H9 (cell line): Measurements from ENCODE around the gene CARHSP1. TPM values are rescaled to one million over a fixed set of nuclear protein-coding genes. Genes with fewer than 3 reads are reported as not detected.

Experiments used
- DNase-seq: peaks from one replicate; pipeline ENCODE4 v3.0.0-alpha.2; 2017
- H2AFZ ChIP-seq: one replicate; pipeline ENCODE4 v1.6.1; 2013; ENCODE audit warnings: mild to moderate bottlenecking, low read length, control low read depth, moderate library complexity
- H2AK5ac ChIP-seq: 2 replicates; pipeline ENCODE4 v1.6.1; 2013; ENCODE audit warnings: low read length, control low read depth, mixed read lengths; ENCODE audit not compliant: insufficient read length
- H2BK120ac ChIP-seq: one replicate; pipeline ENCODE4 v1.6.1; 2013; ENCODE audit warnings: low read depth, mild to moderate bottlenecking, low read length, control low read depth, inconsistent platforms; ENCODE audit not compliant: poor library complexity, severe bottlenecking
- H2BK12ac ChIP-seq: 2 replicates; pipeline ENCODE4 v1.6.1; 2013; ENCODE audit warnings: low read length, control low read depth, mixed read lengths, low read depth; ENCODE audit not compliant: insufficient read length
- H2BK15ac ChIP-seq: 2 replicates; pipeline ENCODE4 v1.6.1; 2013; ENCODE audit warnings: low read depth, low read length, control low read depth
- H2BK20ac ChIP-seq: one replicate; pipeline ENCODE4 v1.6.1; 2013; ENCODE audit warnings: low read depth, mild to moderate bottlenecking, low read length, control low read depth, inconsistent platforms; ENCODE audit not compliant: poor library complexity, severe bottlenecking
- H2BK5ac ChIP-seq: 2 replicates; pipeline ENCODE4 v1.6.1; 2013; ENCODE audit warnings: low read length, control low read depth, mixed read lengths; ENCODE audit not compliant: insufficient read length
- H3K14ac ChIP-seq: 2 replicates; pipeline ENCODE4 v1.6.1; 2013; ENCODE audit warnings: low read length, control low read depth; ENCODE audit not compliant: insufficient read depth
- H3K18ac ChIP-seq: 2 replicates; pipeline ENCODE4 v1.6.1; 2013; ENCODE audit warnings: low read depth, mild to moderate bottlenecking, mixed read lengths, low read length, control low read depth; ENCODE audit not compliant: insufficient read length
- H3K23ac ChIP-seq: 2 replicates; pipeline ENCODE4 v1.6.1; 2013; ENCODE audit warnings: low read length, control low read depth, mixed read lengths, low read depth; ENCODE audit not compliant: insufficient read length
- H3K23me2 ChIP-seq: 2 replicates; pipeline ENCODE4 v1.6.1; 2013; ENCODE audit warnings: low read depth, mild to moderate bottlenecking, mixed read lengths, low read length, control low read depth; ENCODE audit not compliant: insufficient read length, poor library complexity, severe bottlenecking
- H3K27ac ChIP-seq: 2 replicates; pipeline ENCODE4 v1.5.1; 2013; ENCODE audit warnings: low read length, control low read depth, mixed read lengths, low read depth; ENCODE audit not compliant: insufficient read length
- H3K27me3 ChIP-seq: 2 replicates; pipeline ENCODE4 v1.6.1; 2013; ENCODE audit warnings: low read length, control low read depth, inconsistent platforms; ENCODE audit not compliant: insufficient read depth
- H3K4ac ChIP-seq: 2 replicates; pipeline ENCODE4 v1.6.1; 2013; ENCODE audit warnings: low read depth, mild to moderate bottlenecking, control low read depth, inconsistent platforms, low read length, moderate library complexity
- H3K4me1 ChIP-seq: 2 replicates; pipeline ENCODE4 v1.6.1; 2013; ENCODE audit warnings: low read length, control low read depth, inconsistent platforms; ENCODE audit not compliant: insufficient read depth
- H3K4me2 ChIP-seq: 2 replicates; pipeline ENCODE4 v1.6.1; 2013; ENCODE audit warnings: low read length, control low read depth, mixed read lengths; ENCODE audit not compliant: insufficient read length, insufficient read depth
- H3K56ac ChIP-seq: 2 replicates; pipeline ENCODE4 v1.6.1; 2013; ENCODE audit warnings: low read depth, mild to moderate bottlenecking, mixed read lengths, low read length, control low read depth; ENCODE audit not compliant: insufficient read length
- H3K79me1 ChIP-seq: 2 replicates; pipeline ENCODE4 v1.6.1; 2013; ENCODE audit warnings: low read depth, mild to moderate bottlenecking, moderate library complexity, low read length, control low read depth, inconsistent platforms; ENCODE audit not compliant: insufficient read depth, poor library complexity, severe bottlenecking
- H3K79me2 ChIP-seq: 2 replicates; pipeline ENCODE4 v1.6.1; 2013; ENCODE audit warnings: low read length, control low read depth, inconsistent platforms; ENCODE audit not compliant: insufficient read depth
- H3K9ac ChIP-seq: 2 replicates; pipeline ENCODE4 v1.6.1; 2013; ENCODE audit warnings: low read length, control low read depth, mixed read lengths; ENCODE audit not compliant: insufficient read length; ENCODE audit errors: extremely low read depth
- H3K9me3 ChIP-seq: one replicate; pipeline ENCODE4 v1.6.1; 2013; ENCODE audit warnings: low read depth, low read length, inconsistent platforms; ENCODE audit not compliant: control insufficient read depth
- H3T11ph ChIP-seq: one replicate; pipeline ENCODE4 v1.6.1; 2013; ENCODE audit warnings: mild to moderate bottlenecking, low read length, control low read depth, inconsistent platforms
- H4K20me1 ChIP-seq: one replicate; pipeline ENCODE4 v1.6.1; 2013; ENCODE audit not compliant: control insufficient read depth, insufficient read length, insufficient read depth
- H4K5ac ChIP-seq: 2 replicates; pipeline ENCODE4 v1.6.1; 2013; ENCODE audit warnings: low read depth, mild to moderate bottlenecking, mixed read lengths, low read length, control low read depth; ENCODE audit not compliant: insufficient read length
- H4K8ac ChIP-seq: replicated peaks from 2 replicates; pipeline ENCODE4 v1.6.1; 2013; ENCODE audit warnings: low read length, control low read depth, mixed read lengths, low read depth; ENCODE audit not compliant: insufficient read length
- H4K91ac ChIP-seq: 2 replicates; pipeline ENCODE4 v1.6.1; 2013; ENCODE audit warnings: low read depth, mild to moderate bottlenecking, moderate library complexity, mixed read lengths, low read length, control low read depth; ENCODE audit not compliant: insufficient read length
- H3K27ac Mint-ChIP-seq, 3 experiments: 2 replicates in 2 of 3; 3 replicates in 1 of 3; pipeline ENCODE4 v1.8.0; 2020 to 2021; ENCODE audit warnings: mixed read lengths in 3 of 3, mild to moderate bottlenecking in 1 of 3, moderate library complexity in 1 of 3
- H3K27me3 Mint-ChIP-seq: 2 replicates; pipeline ENCODE4 v1.8.0; 2021; ENCODE audit warnings: low read depth, mild to moderate bottlenecking, moderate library complexity, mixed read lengths
- H3K36me3 Mint-ChIP-seq, 3 experiments: 2 replicates in 2 of 3; 3 replicates in 1 of 3; pipeline ENCODE4 v1.8.0; 2020 to 2021; ENCODE audit warnings: low read depth in 3 of 3, mixed read lengths in 3 of 3; ENCODE audit not compliant: insufficient read depth in 1 of 3
- H3K4me1 Mint-ChIP-seq, 2 experiments: 2 replicates each; pipeline ENCODE4 v1.8.0; 2020; ENCODE audit warnings: mixed read lengths in 2 of 2
- H3K4me3 Mint-ChIP-seq, 2 experiments: 2 replicates in 1 of 2; 3 replicates in 1 of 2; pipeline ENCODE4 v1.8.0; 2020 to 2021; ENCODE audit warnings: mild to moderate bottlenecking in 2 of 2, mixed read lengths in 2 of 2, moderate library complexity in 1 of 2
- H3K9me3 Mint-ChIP-seq, 2 experiments: 2 replicates in 1 of 2; 3 replicates in 1 of 2; pipeline ENCODE4 v1.8.0; 2020; ENCODE audit warnings: mild to moderate bottlenecking in 2 of 2, mixed read lengths in 2 of 2, moderate library complexity in 1 of 2
- WGBS: extraction: QIAGEN DNeasy Blood & Tissue Kit; methylation state at CpG from one replicate; pipeline ENCODE4 v1.1.7; 2013; ENCODE audit warnings: missing lambda C conversion rate, low lambda C conversion rate, mixed read lengths; ENCODE audit not compliant: insufficient read length; ENCODE audit errors: extremely low coverage; 5-methylcytosine and 5-hydroxymethylcytosine counted together
- total RNA-seq: library from RNA; stranded (reverse); gene quantifications from 2 replicates; pipeline ENCODE4 v1.2.1, GENCODE V29; 2021
- TF ChIP-seq, protein P1 (sequence below): fragments of 200-600 bp; sonication (generic); conservative IDR thresholded peaks from 3 replicates; pipeline ENCODE4 v1.8.0; 2021; ENCODE audit warnings: antibody characterized with exemption, mild to moderate bottlenecking

The CARHSP1 gene
- total RNA-seq, 1 experiment from 2014 or later = 194 TPM

- H3K4me2 ChIP-seq = no peak overlapping the region
- H2AK5ac ChIP-seq = no peak overlapping the region
- peaks cover 17% of the 10 kb centered on the region for H3K4me1 ChIP-seq
- no peak overlapping the region for H3K4ac ChIP-seq
- no peak overlapping the region for H3T11ph ChIP-seq
- H3K23me2 ChIP-seq = no peaks in the 10 kb centered on the region
- H3K79me2 ChIP-seq = no peaks in the 10 kb centered on the region
- no peak overlapping the region for H3K9ac ChIP-seq
- H2BK120ac ChIP-seq = no peak overlapping the region
- H2AFZ ChIP-seq = no peak overlapping the region
- H3K27me3 ChIP-seq = no peaks in the 10 kb centered on the region
- no peak overlapping the region for H3K14ac ChIP-seq
- no peak overlapping the region for H2BK15ac ChIP-seq
- peak overlapping the region in 2 of 3 experiments; percentile 83 to 92; a peak in 4 of 7 replicates for H3K27ac Mint-ChIP-seq
- no peak overlapping the region for H3K23ac ChIP-seq
- no peaks in the 10 kb centered on the region for H3K9me3 ChIP-seq
- TF ChIP-seq, protein P1, sequence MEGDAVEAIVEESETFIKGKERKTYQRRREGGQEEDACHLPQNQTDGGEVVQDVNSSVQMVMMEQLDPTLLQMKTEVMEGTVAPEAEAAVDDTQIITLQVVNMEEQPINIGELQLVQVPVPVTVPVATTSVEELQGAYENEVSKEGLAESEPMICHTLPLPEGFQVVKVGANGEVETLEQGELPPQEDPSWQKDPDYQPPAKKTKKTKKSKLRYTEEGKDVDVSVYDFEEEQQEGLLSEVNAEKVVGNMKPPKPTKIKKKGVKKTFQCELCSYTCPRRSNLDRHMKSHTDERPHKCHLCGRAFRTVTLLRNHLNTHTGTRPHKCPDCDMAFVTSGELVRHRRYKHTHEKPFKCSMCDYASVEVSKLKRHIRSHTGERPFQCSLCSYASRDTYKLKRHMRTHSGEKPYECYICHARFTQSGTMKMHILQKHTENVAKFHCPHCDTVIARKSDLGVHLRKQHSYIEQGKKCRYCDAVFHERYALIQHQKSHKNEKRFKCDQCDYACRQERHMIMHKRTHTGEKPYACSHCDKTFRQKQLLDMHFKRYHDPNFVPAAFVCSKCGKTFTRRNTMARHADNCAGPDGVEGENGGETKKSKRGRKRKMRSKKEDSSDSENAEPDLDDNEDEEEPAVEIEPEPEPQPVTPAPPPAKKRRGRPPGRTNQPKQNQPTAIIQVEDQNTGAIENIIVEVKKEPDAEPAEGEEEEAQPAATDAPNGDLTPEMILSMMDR = no peak
- H3K4me1 Mint-ChIP-seq = peaks cover 52 to 54% of the 10 kb centered on the region in 2 experiments
- no peak overlapping the region for H4K91ac ChIP-seq
- H3K27ac ChIP-seq = no peak overlapping the region
- H2BK5ac ChIP-seq = no peak overlapping the region
- WGBS = no CpG with 5 or more reads among the region's 8 CpGs
- H4K5ac ChIP-seq = no peak overlapping the region
- no peak overlapping the region for H4K8ac ChIP-seq
- H2BK20ac ChIP-seq = no peak overlapping the region
- H3K27me3 Mint-ChIP-seq = no peaks in the 10 kb centered on the region
- H3K56ac ChIP-seq = no peak overlapping the region
- peaks cover 40 to 63% (median 49%) of the 10 kb centered on the region in 3 experiments for H3K36me3 Mint-ChIP-seq
- H3K9me3 Mint-ChIP-seq = no peaks in the 10 kb centered on the region
- no peak overlapping the region for H2BK12ac ChIP-seq
- no peak for DNase-seq
- no peak overlapping the region for H3K4me3 Mint-ChIP-seq
- H3K79me1 ChIP-seq = no peaks in the 10 kb centered on the region
- H3K18ac ChIP-seq = no peak overlapping the region
- no peaks in the 10 kb centered on the region for H4K20me1 ChIP-seq
These were observed 40.2 kb downstream of the CARHSP1 start for GRCh38 chr16:8828541-8829165.
